H9 (cell line): Measurements from ENCODE around the gene CELF1. TPM values are rescaled to one million over a fixed set of nuclear protein-coding genes. Genes with fewer than 3 reads are reported as not detected.

Source experiments
- DNase-seq: peaks from one replicate; pipeline ENCODE4 v3.0.0-alpha.2; 2017
- H2AFZ ChIP-seq: one replicate; pipeline ENCODE4 v1.6.1; 2013; ENCODE audit warnings: mild to moderate bottlenecking, low read length, control low read depth, moderate library complexity
- H2AK5ac ChIP-seq: 2 replicates; pipeline ENCODE4 v1.6.1; 2013; ENCODE audit warnings: low read length, control low read depth, mixed read lengths; ENCODE audit not compliant: insufficient read length
- H2BK120ac ChIP-seq: one replicate; pipeline ENCODE4 v1.6.1; 2013; ENCODE audit warnings: low read depth, mild to moderate bottlenecking, low read length, control low read depth, inconsistent platforms; ENCODE audit not compliant: poor library complexity, severe bottlenecking
- H2BK12ac ChIP-seq: 2 replicates; pipeline ENCODE4 v1.6.1; 2013; ENCODE audit warnings: low read length, control low read depth, mixed read lengths, low read depth; ENCODE audit not compliant: insufficient read length
- H2BK15ac ChIP-seq: 2 replicates; pipeline ENCODE4 v1.6.1; 2013; ENCODE audit warnings: low read depth, low read length, control low read depth
- H2BK20ac ChIP-seq: one replicate; pipeline ENCODE4 v1.6.1; 2013; ENCODE audit warnings: low read depth, mild to moderate bottlenecking, low read length, control low read depth, inconsistent platforms; ENCODE audit not compliant: poor library complexity, severe bottlenecking
- H2BK5ac ChIP-seq: 2 replicates; pipeline ENCODE4 v1.6.1; 2013; ENCODE audit warnings: low read length, control low read depth, mixed read lengths; ENCODE audit not compliant: insufficient read length
- H3K14ac ChIP-seq: 2 replicates; pipeline ENCODE4 v1.6.1; 2013; ENCODE audit warnings: low read length, control low read depth; ENCODE audit not compliant: insufficient read depth
- H3K18ac ChIP-seq: 2 replicates; pipeline ENCODE4 v1.6.1; 2013; ENCODE audit warnings: low read depth, mild to moderate bottlenecking, mixed read lengths, low read length, control low read depth; ENCODE audit not compliant: insufficient read length
- H3K23ac ChIP-seq: 2 replicates; pipeline ENCODE4 v1.6.1; 2013; ENCODE audit warnings: low read length, control low read depth, mixed read lengths, low read depth; ENCODE audit not compliant: insufficient read length
- H3K23me2 ChIP-seq: 2 replicates; pipeline ENCODE4 v1.6.1; 2013; ENCODE audit warnings: low read depth, mild to moderate bottlenecking, mixed read lengths, low read length, control low read depth; ENCODE audit not compliant: insufficient read length, poor library complexity, severe bottlenecking
- H3K27ac ChIP-seq: 2 replicates; pipeline ENCODE4 v1.5.1; 2013; ENCODE audit warnings: low read length, control low read depth, mixed read lengths, low read depth; ENCODE audit not compliant: insufficient read length
- H3K27me3 ChIP-seq: 2 replicates; pipeline ENCODE4 v1.6.1; 2013; ENCODE audit warnings: low read length, control low read depth, inconsistent platforms; ENCODE audit not compliant: insufficient read depth
- H3K4ac ChIP-seq: 2 replicates; pipeline ENCODE4 v1.6.1; 2013; ENCODE audit warnings: low read depth, mild to moderate bottlenecking, control low read depth, inconsistent platforms, low read length, moderate library complexity
- H3K4me1 ChIP-seq: 2 replicates; pipeline ENCODE4 v1.6.1; 2013; ENCODE audit warnings: low read length, control low read depth, inconsistent platforms; ENCODE audit not compliant: insufficient read depth
- H3K4me2 ChIP-seq: 2 replicates; pipeline ENCODE4 v1.6.1; 2013; ENCODE audit warnings: low read length, control low read depth, mixed read lengths; ENCODE audit not compliant: insufficient read length, insufficient read depth
- H3K56ac ChIP-seq: 2 replicates; pipeline ENCODE4 v1.6.1; 2013; ENCODE audit warnings: low read depth, mild to moderate bottlenecking, mixed read lengths, low read length, control low read depth; ENCODE audit not compliant: insufficient read length
- H3K79me1 ChIP-seq: 2 replicates; pipeline ENCODE4 v1.6.1; 2013; ENCODE audit warnings: low read depth, mild to moderate bottlenecking, moderate library complexity, low read length, control low read depth, inconsistent platforms; ENCODE audit not compliant: insufficient read depth, poor library complexity, severe bottlenecking
- H3K79me2 ChIP-seq: 2 replicates; pipeline ENCODE4 v1.6.1; 2013; ENCODE audit warnings: low read length, control low read depth, inconsistent platforms; ENCODE audit not compliant: insufficient read depth
- H3K9ac ChIP-seq: 2 replicates; pipeline ENCODE4 v1.6.1; 2013; ENCODE audit warnings: low read length, control low read depth, mixed read lengths; ENCODE audit not compliant: insufficient read length; ENCODE audit errors: extremely low read depth
- H3K9me3 ChIP-seq: one replicate; pipeline ENCODE4 v1.6.1; 2013; ENCODE audit warnings: low read depth, low read length, inconsistent platforms; ENCODE audit not compliant: control insufficient read depth
- H3T11ph ChIP-seq: one replicate; pipeline ENCODE4 v1.6.1; 2013; ENCODE audit warnings: mild to moderate bottlenecking, low read length, control low read depth, inconsistent platforms
- H4K20me1 ChIP-seq: one replicate; pipeline ENCODE4 v1.6.1; 2013; ENCODE audit not compliant: control insufficient read depth, insufficient read length, insufficient read depth
- H4K5ac ChIP-seq: 2 replicates; pipeline ENCODE4 v1.6.1; 2013; ENCODE audit warnings: low read depth, mild to moderate bottlenecking, mixed read lengths, low read length, control low read depth; ENCODE audit not compliant: insufficient read length
- H4K8ac ChIP-seq: replicated peaks from 2 replicates; pipeline ENCODE4 v1.6.1; 2013; ENCODE audit warnings: low read length, control low read depth, mixed read lengths, low read depth; ENCODE audit not compliant: insufficient read length
- H4K91ac ChIP-seq: 2 replicates; pipeline ENCODE4 v1.6.1; 2013; ENCODE audit warnings: low read depth, mild to moderate bottlenecking, moderate library complexity, mixed read lengths, low read length, control low read depth; ENCODE audit not compliant: insufficient read length
- H3K27ac Mint-ChIP-seq, 3 experiments: 2 replicates in 2 of 3; 3 replicates in 1 of 3; pipeline ENCODE4 v1.8.0; 2020 to 2021; ENCODE audit warnings: mixed read lengths in 3 of 3, mild to moderate bottlenecking in 1 of 3, moderate library complexity in 1 of 3
- H3K27me3 Mint-ChIP-seq: 2 replicates; pipeline ENCODE4 v1.8.0; 2021; ENCODE audit warnings: low read depth, mild to moderate bottlenecking, moderate library complexity, mixed read lengths
- H3K36me3 Mint-ChIP-seq, 3 experiments: 2 replicates in 2 of 3; 3 replicates in 1 of 3; pipeline ENCODE4 v1.8.0; 2020 to 2021; ENCODE audit warnings: low read depth in 3 of 3, mixed read lengths in 3 of 3; ENCODE audit not compliant: insufficient read depth in 1 of 3
- H3K4me1 Mint-ChIP-seq, 2 experiments: 2 replicates each; pipeline ENCODE4 v1.8.0; 2020; ENCODE audit warnings: mixed read lengths in 2 of 2
- H3K4me3 Mint-ChIP-seq, 2 experiments: 2 replicates in 1 of 2; 3 replicates in 1 of 2; pipeline ENCODE4 v1.8.0; 2020 to 2021; ENCODE audit warnings: mild to moderate bottlenecking in 2 of 2, mixed read lengths in 2 of 2, moderate library complexity in 1 of 2
- H3K9me3 Mint-ChIP-seq, 2 experiments: 2 replicates in 1 of 2; 3 replicates in 1 of 2; pipeline ENCODE4 v1.8.0; 2020; ENCODE audit warnings: mild to moderate bottlenecking in 2 of 2, mixed read lengths in 2 of 2, moderate library complexity in 1 of 2
- CTCF ChIP-seq: fragments of 200-600 bp; sonication (generic); conservative IDR thresholded peaks from 3 replicates; pipeline ENCODE4 v1.8.0; 2021; ENCODE audit warnings: antibody characterized with exemption, mild to moderate bottlenecking
- WGBS: extraction: QIAGEN DNeasy Blood & Tissue Kit; methylation state at CpG from one replicate; pipeline ENCODE4 v1.1.7; 2013; ENCODE audit warnings: missing lambda C conversion rate, low lambda C conversion rate, mixed read lengths; ENCODE audit not compliant: insufficient read length; ENCODE audit errors: extremely low coverage; 5-methylcytosine and 5-hydroxymethylcytosine counted together
- total RNA-seq: library from RNA; stranded (reverse); gene quantifications from 2 replicates; pipeline ENCODE4 v1.2.1, GENCODE V29; 2021

The CELF1 gene
- total RNA-seq, 1 experiment from 2014 or later: 211 TPM

GRCh38 chr11:47560426-47560825 is 7.5 kb upstream of the CELF1 start:
- H2BK12ac ChIP-seq: no peak overlapping the region
- no peak overlapping the region for H3K27ac ChIP-seq
- H3K9me3 ChIP-seq: no peaks in the 10 kb centered on the region
- H4K20me1 ChIP-seq: no peaks in the 10 kb centered on the region
- no peak overlapping the region for H3K56ac ChIP-seq
- H3K4me3 Mint-ChIP-seq: no peak overlapping the region
- H3K79me1 ChIP-seq: no peaks in the 10 kb centered on the region
- no peak overlapping the region for H3T11ph ChIP-seq
- no peak overlapping the region for H4K5ac ChIP-seq
- no peak overlapping the region for H3K18ac ChIP-seq
- TF ChIP-seq CTCF: no peak
- H3K79me2 ChIP-seq: no peaks in the 10 kb centered on the region
- no peaks in the 10 kb centered on the region for H3K36me3 Mint-ChIP-seq
- no CpG with 5 or more reads among the region's 2 CpGs for WGBS
- H3K4ac ChIP-seq: no peak overlapping the region
- no peak overlapping the region for H2BK15ac ChIP-seq
- no peaks in the 10 kb centered on the region for H3K27me3 ChIP-seq
- H3K9me3 Mint-ChIP-seq: no peaks in the 10 kb centered on the region
- H2AK5ac ChIP-seq: no peak overlapping the region
- no peak overlapping the region for H3K23ac ChIP-seq
- H3K4me2 ChIP-seq: no peak overlapping the region
- no peak overlapping the region for H3K9ac ChIP-seq
- no peaks in the 10 kb centered on the region for H3K27me3 Mint-ChIP-seq
- H3K23me2 ChIP-seq: no peaks in the 10 kb centered on the region
- no peak overlapping the region for H2BK120ac ChIP-seq
- H2AFZ ChIP-seq: no peak overlapping the region
- H2BK20ac ChIP-seq: no peak overlapping the region
- no peaks in the 10 kb centered on the region for H3K4me1 ChIP-seq
- H2BK5ac ChIP-seq: no peak overlapping the region
- no peak overlapping the region for H3K14ac ChIP-seq
- no peak overlapping the region for H4K8ac ChIP-seq
- no peak for DNase-seq
- H3K4me1 Mint-ChIP-seq: peaks cover 3 to 4% of the 10 kb centered on the region in 2 experiments; a peak in 3 of 4 replicates
- H4K91ac ChIP-seq: no peak overlapping the region
- H3K27ac Mint-ChIP-seq: no peak overlapping the region; a peak in 1 of 7 replicates
